ENCODE results near the gene ST8SIA5. TPM values are rescaled to one million over a fixed set of nuclear protein-coding genes. Genes with fewer than 3 reads are reported as not detected.

ST8SIA5 gene
- total and polyA plus RNA-seq, 2 of the 4 experiments (the other 2 are of a cell fraction): 0.03 TPM; not detected in 1

DNA sequence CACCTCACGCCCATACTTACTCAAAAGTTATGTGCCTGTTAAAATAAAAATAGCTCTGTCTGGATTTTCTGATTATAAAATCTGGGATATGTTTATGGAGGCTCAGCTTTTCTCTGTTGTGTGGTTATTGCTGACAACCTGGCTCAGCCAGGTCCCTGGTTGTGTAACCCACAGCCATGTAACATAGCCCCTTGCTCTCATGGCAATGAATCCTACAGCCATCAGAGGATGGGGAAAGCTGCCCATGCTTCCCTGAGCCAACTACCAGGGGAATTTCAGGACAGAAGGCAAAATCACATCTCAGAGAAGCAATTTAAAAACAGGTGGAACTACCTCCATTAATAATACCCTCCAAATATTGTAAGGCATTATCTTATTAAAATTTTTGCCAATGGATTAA lies 29.7 kb downstream of the ST8SIA5 start:
- no CpG with 5 or more reads among the region's 1 CpG for WGBS, 2 experiments (ENCODE audit: extremely low coverage in 2 of 2, insufficient read length in 1 of 2)
- Histone ChIP-seq H3K27ac (ENCODE audit: insufficient read depth, low read length) (no peak overlapping the region), H3K18ac (ENCODE audit: low read depth, low read length) (no peak overlapping the region), H3K4ac (ENCODE audit: low read depth, low read length) (no peak overlapping the region), H3K9me3 (ENCODE audit: control insufficient read depth, insufficient read depth, low read length) (peaks cover 14% of the 10 kb centered on the region), H3K14ac (replicated peaks; ENCODE audit: low read depth, low read length) (no peak overlapping the region), H2AK9ac (replicated peaks; ENCODE audit: low read depth, low read length, poor library complexity) (no peak overlapping the region), H2AK5ac (ENCODE audit: low read depth, low read length) (no peak overlapping the region), H3K36me3 (ENCODE audit: control insufficient read depth, insufficient read depth, low read length) (no peaks in the 10 kb centered on the region), H4K8ac (ENCODE audit: low read depth in 2 of 2, low read length in 2 of 2) (no peak overlapping the region), H3K9me1 (ENCODE audit: insufficient read depth, low read length) (no peaks in the 10 kb centered on the region), H4K5ac (ENCODE audit: low read depth, low read length) (no peak overlapping the region), H2BK5ac (ENCODE audit: low read depth, low read length, poor library complexity, severe bottlenecking) (no peak overlapping the region), H4K91ac (ENCODE audit: insufficient read depth, low read depth, low read length) (no peak overlapping the region), H3K9ac (ENCODE audit: low read depth, low read length) (no peak overlapping the region), H3K27me3 (ENCODE audit: control insufficient read depth, insufficient read depth, low read length) (no peaks in the 10 kb centered on the region), H3K4me1 (ENCODE audit: control insufficient read depth, insufficient read depth, low read length) (no peaks in the 10 kb centered on the region), H4K20me1 (ENCODE audit: insufficient read depth, low read length) (no peaks in the 10 kb centered on the region), H3K56ac (ENCODE audit: extremely low read depth, insufficient read depth, low read length) (no peak overlapping the region), H2BK20ac (ENCODE audit: low read depth, low read length) (no peak overlapping the region), H2AFZ (replicated peaks; ENCODE audit: low read length, poor library complexity) (no peak overlapping the region), H3K23ac (ENCODE audit: low read depth, low read length) (no peak overlapping the region), H3K4me3 (ENCODE audit: insufficient read depth, low read depth, low read length) (no peak overlapping the region), H3K4me2 (ENCODE audit: low read depth, low read length) (no peak overlapping the region), H2BK120ac (ENCODE audit: low read depth, low read length) (no peak overlapping the region), H3K79me1 (ENCODE audit: low read depth in 1 of 2, low read length in 2 of 2) (no peaks in the 10 kb centered on the region), H2BK15ac (ENCODE audit: low read depth, low read length) (no peak overlapping the region)
- dilution Hi-C loops (cut with HindIII; ENCODE audit: low sequenced_read_pairs, unreplicated experiment): no loop called here
- ATAC-seq (ENCODE audit: low read depth) (no peak), DNase-seq (no peak)
- in situ Hi-C loops (cut with MboI; ENCODE audit: low sequenced_read_pairs): no loop called here
- BruUV-seq (replicated peaks): no TSS peak
- ChIA-PET CTCF (no interaction called here), POLR2A (ENCODE audit: unreplicated experiment) (no interaction called here)
- TF ChIP-seq, protein P1, sequence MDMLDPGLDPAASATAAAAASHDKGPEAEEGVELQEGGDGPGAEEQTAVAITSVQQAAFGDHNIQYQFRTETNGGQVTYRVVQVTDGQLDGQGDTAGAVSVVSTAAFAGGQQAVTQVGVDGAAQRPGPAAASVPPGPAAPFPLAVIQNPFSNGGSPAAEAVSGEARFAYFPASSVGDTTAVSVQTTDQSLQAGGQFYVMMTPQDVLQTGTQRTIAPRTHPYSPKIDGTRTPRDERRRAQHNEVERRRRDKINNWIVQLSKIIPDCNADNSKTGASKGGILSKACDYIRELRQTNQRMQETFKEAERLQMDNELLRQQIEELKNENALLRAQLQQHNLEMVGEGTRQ (IDR thresholded peaks at IDR 0.05; ENCODE audit: low read depth, low read length): no peak
- TF ChIP-seq RAD21 (IDR thresholded peaks at IDR 0.05; ENCODE audit: low read length): no peak
- no peak for TF ChIP-seq POLR2A (IDR thresholded peaks at IDR 0.05; ENCODE audit: low read depth, low read length)
- no peak for TF ChIP-seq MAZ (IDR thresholded peaks at IDR 0.05; ENCODE audit: borderline replicate concordance, low read depth, low read length)
- TF ChIP-seq ELK1 (IDR thresholded peaks at IDR 0.05; ENCODE audit: borderline replicate concordance, low read depth, low read length): no peak
- TF ChIP-seq FOS (IDR thresholded peaks at IDR 0.05; ENCODE audit: low read depth, low read length): no peak
- no peak for TF ChIP-seq CTCF (conservative IDR thresholded peaks at IDR 0.05; ENCODE audit: low read depth, low read length)
- intact Hi-C loops (cut with micrococcal nuclease): no loop called here
